Measurements from ENCODE around the gene FARP1.

Gene FARP1

GRCh38 chr13:98232456-98232855 lies 89.6 kb downstream of the FARP1 start:
- H3K4me3 ChIP-seq (ENCODE audit: low read length) = no peak overlapping the region
- no peak for DNase-seq (ENCODE audit: low read depth)
- no peak for TF ChIP-seq CTCF (conservative IDR thresholded peaks at IDR 0.05; ENCODE audit: low read depth, low read length)

- DNase-seq (ENCODE audit: low read depth) = no peak
- no peak for TF ChIP-seq CTCF (conservative IDR thresholded peaks at IDR 0.05; ENCODE audit: low read depth, low read length)
- no peak overlapping the region for H3K4me3 ChIP-seq (ENCODE audit: low read length)
These were observed 90.2 kb downstream of the FARP1 start for GRCh38 chr13:98233127-98233526.

GRCh38 chr13:98234348-98234747 lies 91.5 kb downstream of the FARP1 start:
- no peak for TF ChIP-seq CTCF (conservative IDR thresholded peaks at IDR 0.05; ENCODE audit: low read depth, low read length)
- no peak overlapping the region for H3K4me3 ChIP-seq (ENCODE audit: low read length)
- no peak for DNase-seq (ENCODE audit: low read depth)

GRCh38 chr13:98236197-98236596 lies 93.3 kb downstream of the FARP1 start:
- no peak for DNase-seq (ENCODE audit: low read depth)
- no peak overlapping the region for H3K4me3 ChIP-seq (ENCODE audit: low read length)
- TF ChIP-seq CTCF (conservative IDR thresholded peaks at IDR 0.05; ENCODE audit: low read depth, low read length) = no peak

GRCh38 chr13:98237331-98237730 lies 94.4 kb downstream of the FARP1 start:
- no peak for TF ChIP-seq CTCF (conservative IDR thresholded peaks at IDR 0.05; ENCODE audit: low read depth, low read length)
- no peak for DNase-seq (ENCODE audit: low read depth)
- no peak overlapping the region for H3K4me3 ChIP-seq (ENCODE audit: low read length)

- TF ChIP-seq CTCF (conservative IDR thresholded peaks at IDR 0.05; ENCODE audit: low read depth, low read length) = no peak
- DNase-seq (ENCODE audit: low read depth) = no peak
- no peak overlapping the region for H3K4me3 ChIP-seq (ENCODE audit: low read length)
These were observed 96.5 kb downstream of the FARP1 start for GRCh38 chr13:98239162-98240076.

- TF ChIP-seq CTCF (conservative IDR thresholded peaks at IDR 0.05; ENCODE audit: low read depth, low read length) = no peak
- no peak overlapping the region for H3K4me3 ChIP-seq (ENCODE audit: low read length)
- no peak for DNase-seq (ENCODE audit: low read depth)
These were observed 97.2 kb downstream of the FARP1 start for GRCh38 chr13:98240135-98240534.

Measured in retinal pigment epithelial cell (primary cell).